Thoracic aorta (tissue), 2 donors: ENCODE data around the gene PARD6B. TPM values are rescaled to one million over a fixed set of nuclear protein-coding genes. Genes with fewer than 3 reads are reported as not detected.
"Not testable (repeated sequence)": the region's sequence is repeated elsewhere in the genome, so short reads cannot be mapped to it uniquely, and the experiment has no call there.

ENCODE experiments used
- ATAC-seq: fragments of 150-250 bp; one replicate; pipeline ENCODE4 v1.8.0; 2017; ENCODE audit warnings: low read depth; ENCODE audit not compliant: insufficient number of reproducible peaks, low FRiP score
- DNase-seq: peaks from one replicate; pipeline ENCODE4 v3.0.0-alpha.2; 2020; ENCODE audit warnings: low spot score
- H3K27ac ChIP-seq, 2 donors: fragments of 200-600 bp; sonication (generic); 1 replicate in 1 of 2; 2 replicates in 1 of 2; pipeline ENCODE4 v1.5.1; 2016; ENCODE audit warnings: mild to moderate bottlenecking in 2 of 2, moderate library complexity in 2 of 2
- H3K27me3 ChIP-seq: fragments of 200-600 bp; sonication (generic); replicated peaks from 2 replicates; pipeline ENCODE4 v1.6.0; 2016; ENCODE audit warnings: mild to moderate bottlenecking; ENCODE audit not compliant: insufficient read depth
- H3K36me3 ChIP-seq: fragments of 200-600 bp; sonication (generic); one replicate; pipeline ENCODE4 v1.5.1; 2016
- H3K4me1 ChIP-seq, 2 donors: fragments of 200-600 bp; sonication (generic); 1 replicate in 1 of 2; 2 replicates in 1 of 2; pipeline versions ENCODE4 v1.5.1 to v1.6.0; 2016; ENCODE audit warnings: low read depth in 2 of 2, mild to moderate bottlenecking in 1 of 2; ENCODE audit not compliant: control insufficient read depth in 1 of 2
- H3K4me3 ChIP-seq: fragments of 200-600 bp; sonication (generic); 2 replicates; pipeline ENCODE4 v1.5.1; 2016; ENCODE audit warnings: mild to moderate bottlenecking
- H3K9me3 ChIP-seq: fragments of 200-600 bp; sonication (generic); 2 replicates; pipeline ENCODE4 v1.5.1; 2016
- CTCF ChIP-seq: fragments of 200-600 bp; sonication (generic); IDR thresholded peaks from one replicate; pipeline ENCODE4 v1.5.1; 2019; ENCODE audit warnings: antibody characterized with exemption
- total RNA-seq, 2 donors: library from RNA; depleted of rRNA; stranded (reverse); fragments of >200 nt; gene quantifications; one replicate each; pipeline versions ENCODE4 v1.1.0 to v1.2.3, GENCODE V29; 2016

The PARD6B gene
- total RNA-seq, 2 donors from 2014 or later, result 2.8 to 10.7 TPM

GRCh38 chr20:50759678-50760077 lies 28.3 kb downstream of the PARD6B start:
- DNase-seq, result no peak
- no peak for ATAC-seq
- no peak overlapping the region for H3K27ac ChIP-seq
- H3K36me3 ChIP-seq, result no peaks in the 10 kb centered on the region
- no peaks in the 10 kb centered on the region for H3K9me3 ChIP-seq
- no peaks in the 10 kb centered on the region for H3K27me3 ChIP-seq
- no peak overlapping the region for H3K4me3 ChIP-seq
- no peak for TF ChIP-seq CTCF
- peaks cover 7 to 13% of the 10 kb centered on the region in 2 donors for H3K4me1 ChIP-seq

DNA sequence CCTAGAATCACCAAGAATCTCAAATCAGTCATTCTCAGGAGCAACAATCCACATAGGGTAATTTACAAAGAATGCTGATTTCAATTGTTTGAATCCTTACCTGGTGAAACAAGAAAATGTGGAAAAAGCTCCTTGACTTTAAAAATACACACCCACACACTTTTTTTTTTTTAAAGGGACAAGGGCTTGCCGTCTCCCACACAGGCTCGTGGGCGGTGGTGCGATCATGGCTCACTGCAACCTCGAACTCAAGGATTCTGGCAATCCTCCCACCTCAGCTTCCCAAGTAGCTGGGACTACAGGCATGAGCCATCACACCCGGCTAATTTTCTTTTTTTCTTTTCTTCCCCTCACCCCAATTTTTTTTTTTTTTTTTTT lies 30.7 kb downstream of the PARD6B start:
- no peak for TF ChIP-seq CTCF
- H3K36me3 ChIP-seq, result no peaks in the 10 kb centered on the region
- DNase-seq (no peak), ATAC-seq (no peak)
- no peak overlapping the region for H3K4me3 ChIP-seq
- peak overlapping the region in 1 of 2 donors; percentile 24 for H3K27ac ChIP-seq
- no peaks in the 10 kb centered on the region for H3K27me3 ChIP-seq
- H3K4me1 ChIP-seq, result peaks cover 7 to 13% of the 10 kb centered on the region in 2 donors
- H3K9me3 ChIP-seq, result no peaks in the 10 kb centered on the region

GRCh38 chr20:50762435-50763220 lies 31.2 kb downstream of the PARD6B start:
- Histone ChIP-seq H3K27ac (peak overlapping the region in 1 of 2 donors; percentile 24), H3K36me3 (no peaks in the 10 kb centered on the region), H3K9me3 (no peaks in the 10 kb centered on the region), H3K4me1 (peaks cover 7 to 13% of the 10 kb centered on the region in 2 donors), H3K27me3 (no peaks in the 10 kb centered on the region), H3K4me3 (no peak overlapping the region)
- no peak for TF ChIP-seq CTCF
- ATAC-seq (peak; percentile 63), DNase-seq (peak; percentile 51)

GRCh38 chr20:50763550-50764458 lies 32.4 kb downstream of the PARD6B start:
- H3K9me3 ChIP-seq, H3K36me3 ChIP-seq, H3K27me3 ChIP-seq, H3K27ac ChIP-seq, H3K4me3 ChIP-seq, ATAC-seq, DNase-seq: not testable (repeated sequence)
- peaks cover 7 to 13% of the 10 kb centered on the region in 2 donors for H3K4me1 ChIP-seq

- peaks cover 7 to 13% of the 10 kb centered on the region in 2 donors for H3K4me1 ChIP-seq
- not testable (repeated sequence) for ATAC-seq, H3K27ac ChIP-seq
Observed at GRCh38 chr20:50765251-50765650, 33.9 kb downstream of the PARD6B start.

GRCh38 chr20:50765674-50766073 lies 34.3 kb downstream of the PARD6B start:
- Histone ChIP-seq H3K4me3 (no peak overlapping the region), H3K9me3 (no peaks in the 10 kb centered on the region), H3K27ac (no peak overlapping the region), H3K4me1 (peaks cover 7 to 13% of the 10 kb centered on the region in 2 donors), H3K27me3 (no peaks in the 10 kb centered on the region), H3K36me3 (no peaks in the 10 kb centered on the region)
- TF ChIP-seq CTCF, result no peak
- DNase-seq (no peak), ATAC-seq (no peak)

More at GRCh38 chr20:50765251-50765650, 33.9 kb downstream of the PARD6B start:
- not testable (repeated sequence) for H3K36me3 ChIP-seq, H3K27me3 ChIP-seq, DNase-seq, H3K4me3 ChIP-seq, H3K9me3 ChIP-seq

GRCh38 chr20:50766955-50767809 lies 35.8 kb downstream of the PARD6B start:
- not testable (repeated sequence) for DNase-seq, H3K9me3 ChIP-seq, H3K36me3 ChIP-seq, ATAC-seq, H3K27ac ChIP-seq, H3K4me1 ChIP-seq, H3K4me3 ChIP-seq, H3K27me3 ChIP-seq

GRCh38 chr20:50768991-50769390 lies 37.6 kb downstream of the PARD6B start:
- H3K27ac ChIP-seq, H3K4me3 ChIP-seq, H3K9me3 ChIP-seq, H3K27me3 ChIP-seq, ATAC-seq, DNase-seq, H3K4me1 ChIP-seq, H3K36me3 ChIP-seq: not testable (repeated sequence)
